ENCODE data around the gene PAX3.
A peak's percentile ranks its signal among the peaks of the same experiment; 100 is the strongest.

PAX3 gene

GRCh38 chr2:222239091-222239490 lies 59.7 kb downstream of the PAX3 start:
- peaks cover 96% of the 10 kb centered on the region for H3K27me3 Mint-ChIP-seq (ENCODE audit: low read depth)
- H3K4me1 Mint-ChIP-seq: no peaks in the 10 kb centered on the region

GRCh38 chr2:222238072-222238471 lies 60.7 kb downstream of the PAX3 start:
- H3K4me1 Mint-ChIP-seq: peaks cover 2% of the 10 kb centered on the region
- H3K4me3 Mint-ChIP-seq: no peak overlapping the region
- H3K9me3 Mint-ChIP-seq: no peaks in the 10 kb centered on the region
- TF ChIP-seq CTCF (IDR thresholded peaks at IDR 0.05; ENCODE audit: unreplicated experiment in 3 of 3): no peak
- no peak overlapping the region for H3K27ac Mint-ChIP-seq
- H3K27me3 Mint-ChIP-seq (ENCODE audit: low read depth): peaks cover 91% of the 10 kb centered on the region
- H3K36me3 Mint-ChIP-seq (ENCODE audit: low read depth): no peaks in the 10 kb centered on the region

More at GRCh38 chr2:222239091-222239490, 59.7 kb downstream of the PAX3 start:
- H3K9me3 Mint-ChIP-seq: no peaks in the 10 kb centered on the region
- no peak overlapping the region for H3K4me3 Mint-ChIP-seq
- H3K36me3 Mint-ChIP-seq (ENCODE audit: low read depth): no peaks in the 10 kb centered on the region
- TF ChIP-seq CTCF (IDR thresholded peaks at IDR 0.05; ENCODE audit: unreplicated experiment in 3 of 3): no peak
- H3K27ac Mint-ChIP-seq: no peak overlapping the region

GRCh38 chr2:222232839-222233238 lies 66.0 kb downstream of the PAX3 start:
- no peak overlapping the region for H3K27ac Mint-ChIP-seq
- no peak overlapping the region for H3K4me3 Mint-ChIP-seq
- TF ChIP-seq CTCF (IDR thresholded peaks at IDR 0.05; ENCODE audit: unreplicated experiment in 3 of 3): no peak
- H3K9me3 Mint-ChIP-seq: no peaks in the 10 kb centered on the region
- H3K36me3 Mint-ChIP-seq (ENCODE audit: low read depth): peaks cover 16% of the 10 kb centered on the region
- peaks cover 66% of the 10 kb centered on the region for H3K27me3 Mint-ChIP-seq (ENCODE audit: low read depth)
- H3K4me1 Mint-ChIP-seq: peaks cover 13% of the 10 kb centered on the region

GRCh38 chr2:222232372-222232771 lies 66.4 kb downstream of the PAX3 start:
- no peak for TF ChIP-seq CTCF (IDR thresholded peaks at IDR 0.05; ENCODE audit: unreplicated experiment in 3 of 3)
- no peaks in the 10 kb centered on the region for H3K9me3 Mint-ChIP-seq
- H3K27me3 Mint-ChIP-seq (ENCODE audit: low read depth): peaks cover 64% of the 10 kb centered on the region
- no peak overlapping the region for H3K4me3 Mint-ChIP-seq
- H3K36me3 Mint-ChIP-seq (ENCODE audit: low read depth): peaks cover 16% of the 10 kb centered on the region
- H3K27ac Mint-ChIP-seq: no peak overlapping the region
- peaks cover 13% of the 10 kb centered on the region for H3K4me1 Mint-ChIP-seq

GRCh38 chr2:222228054-222228453 lies 70.7 kb downstream of the PAX3 start:
- H3K4me1 Mint-ChIP-seq: peaks cover 10% of the 10 kb centered on the region
- H3K27me3 Mint-ChIP-seq (ENCODE audit: low read depth): peaks cover 60% of the 10 kb centered on the region
- peaks cover 16% of the 10 kb centered on the region for H3K36me3 Mint-ChIP-seq (ENCODE audit: low read depth)
- no peak overlapping the region for H3K4me3 Mint-ChIP-seq
- no peaks in the 10 kb centered on the region for H3K9me3 Mint-ChIP-seq
- TF ChIP-seq CTCF (IDR thresholded peaks at IDR 0.05; ENCODE audit: unreplicated experiment in 3 of 3): no peak
- no peak overlapping the region for H3K27ac Mint-ChIP-seq

GRCh38 chr2:222218786-222219185 lies 80.0 kb downstream of the PAX3 start:
- peak overlapping the region in 2 of 3 experiments; percentile 29 to 54 for H3K27ac Mint-ChIP-seq
- peaks cover 22% of the 10 kb centered on the region for H3K36me3 Mint-ChIP-seq (ENCODE audit: low read depth)
- H3K4me3 Mint-ChIP-seq: no peak overlapping the region
- H3K9me3 Mint-ChIP-seq: no peaks in the 10 kb centered on the region
- H3K4me1 Mint-ChIP-seq: peaks cover 29% of the 10 kb centered on the region
- H3K27me3 Mint-ChIP-seq (ENCODE audit: low read depth): peaks cover 63% of the 10 kb centered on the region
- no peak for TF ChIP-seq CTCF (IDR thresholded peaks at IDR 0.05; ENCODE audit: unreplicated experiment in 3 of 3)

All from nephron (organoid).